Glutamatergic neuron (in vitro differentiated cells): ENCODE results near the gene FGF2. TPM values are rescaled to one million over a fixed set of nuclear protein-coding genes. Genes with fewer than 3 reads are reported as not detected.
"Not testable (repeated sequence)": the region's sequence is repeated elsewhere in the genome, so short reads cannot be mapped to it uniquely, and the experiment has no call there.

ENCODE experiments used
- DNase-seq: peaks from one replicate; pipeline ENCODE4 v3.0.0; 2022
- H3K27ac Mint-ChIP-seq: one replicate; pipeline ENCODE4 v1.8.0; 2020; ENCODE audit warnings: mild to moderate bottlenecking, mixed read lengths, inconsistent platforms; ENCODE audit not compliant: unreplicated experiment
- H3K27me3 Mint-ChIP-seq: one replicate; pipeline ENCODE4 v1.8.0; 2020; ENCODE audit warnings: mild to moderate bottlenecking, moderate library complexity, mixed read lengths, inconsistent platforms; ENCODE audit not compliant: unreplicated experiment
- H3K36me3 Mint-ChIP-seq: one replicate; pipeline ENCODE4 v1.8.0; 2020; ENCODE audit warnings: mild to moderate bottlenecking, mixed read lengths, inconsistent platforms; ENCODE audit not compliant: unreplicated experiment
- H3K4me1 Mint-ChIP-seq: one replicate; pipeline ENCODE4 v1.8.0; 2020; ENCODE audit warnings: mild to moderate bottlenecking, low read depth, mixed read lengths, inconsistent platforms; ENCODE audit not compliant: unreplicated experiment
- H3K4me3 Mint-ChIP-seq: one replicate; pipeline ENCODE4 v1.8.0; 2020; ENCODE audit warnings: mild to moderate bottlenecking, mixed read lengths, inconsistent platforms; ENCODE audit not compliant: unreplicated experiment
- H3K9me3 Mint-ChIP-seq: one replicate; pipeline ENCODE4 v1.8.0; 2020; ENCODE audit warnings: mild to moderate bottlenecking, moderate library complexity, mixed read lengths, inconsistent platforms; ENCODE audit not compliant: unreplicated experiment
- CTCF ChIP-seq: fragments of 200-600 bp; sonication (generic); IDR thresholded peaks from one replicate; pipeline ENCODE4 v1.5.0; 2021; ENCODE audit not compliant: partially characterized antibody, unreplicated experiment
- total RNA-seq: library from RNA; stranded (reverse); fragmentation: NEBNext Ultra II Directional; extraction: Animal tissue kit (Norgen Biotek cat#: 25700); gene quantifications from one replicate; pipeline ENCODE4 v1.2.1, GENCODE V29; 2021; ENCODE audit not compliant: unreplicated experiment

The FGF2 gene
- total RNA-seq, 1 donor from 2014 or later: 2.9 TPM

- H3K27ac Mint-ChIP-seq: no peak overlapping the region
- TF ChIP-seq CTCF: no peak
These were observed 34.7 kb downstream of the FGF2 start for GRCh38 chr4:122861172-122861943.

GRCh38 chr4:122863639-122864038, 37.0 kb downstream of the FGF2 start:
- Mint-ChIP-seq H3K36me3 (no peaks in the 10 kb centered on the region), H3K27ac (no peak overlapping the region), H3K9me3 (no peaks in the 10 kb centered on the region), H3K4me1 (no peaks in the 10 kb centered on the region), H3K4me3 (no peak overlapping the region), H3K27me3 (no peaks in the 10 kb centered on the region)
- DNase-seq: no peak
- no peak for TF ChIP-seq CTCF

More at GRCh38 chr4:122861172-122861943, 34.7 kb downstream of the FGF2 start:
- Mint-ChIP-seq H3K4me1 (no peaks in the 10 kb centered on the region), H3K9me3 (no peaks in the 10 kb centered on the region), H3K36me3 (no peaks in the 10 kb centered on the region), H3K27me3 (no peaks in the 10 kb centered on the region), H3K4me3 (no peak overlapping the region)
- no peak for DNase-seq

GRCh38 chr4:122865425-122865824, 38.8 kb downstream of the FGF2 start:
- no peaks in the 10 kb centered on the region for H3K9me3 Mint-ChIP-seq
- no peak overlapping the region for H3K4me3 Mint-ChIP-seq
- no peaks in the 10 kb centered on the region for H3K36me3 Mint-ChIP-seq
- DNase-seq: no peak
- TF ChIP-seq CTCF: no peak
- H3K27me3 Mint-ChIP-seq: no peaks in the 10 kb centered on the region
- no peak overlapping the region for H3K27ac Mint-ChIP-seq
- no peaks in the 10 kb centered on the region for H3K4me1 Mint-ChIP-seq

GRCh38 chr4:122868235-122868634, 41.6 kb downstream of the FGF2 start:
- not testable (repeated sequence) for DNase-seq, H3K27me3 Mint-ChIP-seq, H3K4me1 Mint-ChIP-seq, H3K36me3 Mint-ChIP-seq, H3K4me3 Mint-ChIP-seq, H3K9me3 Mint-ChIP-seq, H3K27ac Mint-ChIP-seq

- peaks cover 1% of the 10 kb centered on the region for H3K36me3 Mint-ChIP-seq
- no peaks in the 10 kb centered on the region for H3K9me3 Mint-ChIP-seq
- no peak overlapping the region for H3K27ac Mint-ChIP-seq
- H3K27me3 Mint-ChIP-seq: no peaks in the 10 kb centered on the region
- no peak overlapping the region for H3K4me3 Mint-ChIP-seq
- H3K4me1 Mint-ChIP-seq: no peaks in the 10 kb centered on the region
- no peak for DNase-seq
- no peak for TF ChIP-seq CTCF
These were observed 46.5 kb downstream of the FGF2 start for GRCh38 chr4:122873146-122873545.
